Measurements from ENCODE around the gene ILKAP.

- TF ChIP-seq CTCF (IDR thresholded peaks at IDR 0.05; ENCODE audit: insufficient read depth, low read length, poor library complexity, severe bottlenecking) (no peak), EZH2phosphoT487 (conservative IDR thresholded peaks at IDR 0.05; ENCODE audit: low read length) (no peak)
These were observed 78.9 kb downstream of the ILKAP start for GRCh38 chr2:238124488-238125126.

Data from SU-DHL-6 (cell line).